Ectodermal cell (in vitro differentiated cells): Measurements from ENCODE around the gene HEPACAM.

Experiments
- H3K27ac ChIP-seq: 2 replicates; pipeline ENCODE4 v1.7.0; 2013; ENCODE audit warnings: mild to moderate bottlenecking, low read depth, low read length; ENCODE audit not compliant: insufficient read depth, poor library complexity, severe bottlenecking
- H3K27me3 ChIP-seq: 2 replicates; pipeline ENCODE4 v1.7.0; 2013; ENCODE audit warnings: mild to moderate bottlenecking, low read length; ENCODE audit not compliant: insufficient read depth, control insufficient read depth, poor library complexity, severe bottlenecking
- H3K36me3 ChIP-seq: one replicate; pipeline ENCODE4 v1.7.0; 2013; ENCODE audit warnings: low read length; ENCODE audit not compliant: control insufficient read depth, insufficient read depth
- H3K4me1 ChIP-seq: one replicate; pipeline ENCODE4 v1.7.0; 2013; ENCODE audit warnings: low read length; ENCODE audit not compliant: control insufficient read depth, insufficient read depth
- H3K4me3 ChIP-seq: 2 replicates; pipeline ENCODE4 v1.7.0; 2013; ENCODE audit warnings: low read depth, low read length, control low read depth; ENCODE audit not compliant: insufficient read depth
- H3K9me3 ChIP-seq: 2 replicates; pipeline ENCODE4 v1.7.0; 2013; ENCODE audit warnings: mild to moderate bottlenecking, low read length, moderate library complexity; ENCODE audit not compliant: control insufficient read depth
- WGBS, 2 experiments: methylation state at CpG; one replicate each; pipeline ENCODE4 v1.1.7; 2013; ENCODE audit warnings: missing lambda C conversion rate in 2 of 2; 5-methylcytosine and 5-hydroxymethylcytosine counted together

Gene HEPACAM

DNA sequence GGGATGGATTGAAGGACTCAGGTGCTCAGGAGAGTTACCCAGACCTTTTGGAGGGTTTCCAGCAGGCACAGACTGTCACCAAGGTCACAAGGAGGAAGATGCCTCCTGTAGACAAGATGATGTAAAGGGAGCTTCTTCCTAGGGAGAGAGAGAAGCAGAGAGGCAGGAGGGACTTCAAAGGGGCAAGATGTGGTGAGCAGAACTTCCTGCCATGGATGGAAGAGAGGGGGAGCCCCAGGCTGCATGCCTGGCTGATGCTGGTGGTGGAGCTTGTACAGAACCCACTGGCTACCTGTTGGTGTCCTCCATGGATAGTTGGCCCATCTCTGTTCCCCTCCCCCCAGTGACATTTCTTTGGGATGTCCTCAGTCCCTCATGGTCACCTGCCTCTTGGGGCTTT, 12.6 kb downstream of the HEPACAM start:
- Histone ChIP-seq H3K36me3 (no peaks in the 10 kb centered on the region), H3K4me3 (no peak overlapping the region), H3K27me3 (peaks cover 58% of the 10 kb centered on the region)

DNA sequence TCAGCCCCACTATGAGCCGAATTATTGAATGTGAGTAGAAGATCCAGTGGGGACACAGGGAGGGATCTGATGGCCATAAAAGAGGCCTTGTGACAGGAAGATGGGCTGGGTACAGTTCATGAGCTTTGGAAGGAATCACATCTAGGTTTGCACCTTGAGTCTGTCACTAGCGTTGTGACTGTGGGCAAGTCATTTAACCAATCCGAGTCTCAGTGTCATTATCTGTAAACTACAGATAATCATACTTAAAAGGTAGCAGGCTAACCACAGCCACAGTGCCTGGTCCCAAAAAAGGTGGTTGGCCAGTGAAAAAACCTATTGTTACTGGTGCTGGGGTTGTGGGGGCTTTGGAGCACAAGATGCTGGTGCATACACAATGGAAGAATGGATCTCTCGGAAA, 13.0 kb downstream of the HEPACAM start:
- WGBS, 2 experiments = 90 to 93% methylated on average over 4 of the region's 4 CpGs
- H3K4me1 ChIP-seq = no peaks in the 10 kb centered on the region
- H3K36me3 ChIP-seq = no peaks in the 10 kb centered on the region
- H3K27me3 ChIP-seq = peaks cover 61% of the 10 kb centered on the region
- no peak overlapping the region for H3K4me3 ChIP-seq
- H3K27ac ChIP-seq = no peak overlapping the region
- no peaks in the 10 kb centered on the region for H3K9me3 ChIP-seq

More for the DNA sequence above, 12.6 kb downstream of the HEPACAM start:
- Histone ChIP-seq H3K27ac (no peak overlapping the region), H3K9me3 (no peaks in the 10 kb centered on the region), H3K4me1 (no peaks in the 10 kb centered on the region)

DNA sequence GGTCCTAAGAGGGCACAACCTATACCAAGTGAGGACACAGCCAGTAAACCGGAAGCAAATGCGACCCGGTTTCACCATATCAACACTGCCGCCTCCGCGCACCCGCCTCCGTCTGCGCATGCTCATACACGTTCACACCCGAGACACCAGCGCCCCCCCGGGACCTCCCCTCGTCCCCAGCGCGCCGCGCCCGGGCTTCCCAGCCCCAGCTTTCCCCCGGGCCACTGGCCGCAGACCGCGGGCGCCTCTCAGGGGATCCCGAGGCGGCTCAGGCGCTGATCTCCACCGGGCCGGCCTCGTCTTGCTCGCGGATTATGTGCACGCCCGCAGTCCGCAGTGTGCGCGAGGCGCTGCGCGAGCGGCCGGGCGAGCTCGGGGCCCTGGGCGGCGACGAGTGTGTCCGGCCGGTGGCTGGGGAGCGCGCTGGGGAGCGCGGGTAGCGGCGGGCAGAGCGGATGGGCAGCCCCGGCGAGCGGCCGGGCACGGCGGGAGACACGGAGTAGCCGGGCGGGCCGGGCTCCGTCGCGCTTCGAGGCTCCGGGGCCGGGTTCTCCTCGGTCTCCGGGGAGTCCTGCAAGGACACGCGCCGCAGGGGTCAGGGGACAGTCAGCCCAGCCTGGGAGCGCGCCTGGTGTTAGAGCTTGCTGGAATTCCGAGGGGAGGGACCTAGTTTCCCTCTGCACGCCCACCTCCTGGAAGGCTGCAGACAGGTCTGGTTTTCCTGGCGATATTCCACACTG, 14.8 kb downstream of the HEPACAM start:
- 3% methylated on average over 82 of the region's 82 CpGs for WGBS, 2 experiments
- Histone ChIP-seq H3K27me3 (peaks cover 61% of the 10 kb centered on the region), H3K4me1 (no peaks in the 10 kb centered on the region)

DNA sequence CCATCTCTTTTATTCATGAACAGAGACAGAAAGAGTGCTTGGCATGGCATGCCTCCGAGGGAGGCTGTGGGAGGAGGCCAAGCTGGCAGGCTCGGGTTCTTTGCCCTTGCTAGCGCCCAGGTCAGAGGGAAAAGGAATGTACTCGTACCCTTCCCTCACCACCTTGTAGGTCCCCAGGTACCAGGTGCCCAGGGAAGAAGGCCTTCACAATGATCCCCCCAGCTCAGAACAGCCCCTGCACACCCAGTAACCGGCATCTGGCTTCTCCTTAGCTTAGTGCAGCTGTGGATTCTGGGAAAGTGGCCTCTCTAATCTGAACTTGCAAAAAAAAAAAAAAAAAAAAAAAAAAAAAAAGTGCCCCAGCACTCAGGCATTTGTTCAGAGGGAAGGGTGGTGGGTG, 15.5 kb downstream of the HEPACAM start:
- no peak overlapping the region for H3K4me3 ChIP-seq
- H3K4me1 ChIP-seq = no peaks in the 10 kb centered on the region
- H3K27me3 ChIP-seq = peaks cover 61% of the 10 kb centered on the region
- H3K9me3 ChIP-seq = no peaks in the 10 kb centered on the region
- no peaks in the 10 kb centered on the region for H3K36me3 ChIP-seq
- H3K27ac ChIP-seq = no peak overlapping the region
- 92 to 94% methylated on average over 5 of the region's 5 CpGs for WGBS, 2 experiments

More for the DNA sequence above, 14.8 kb downstream of the HEPACAM start:
- no peaks in the 10 kb centered on the region for H3K36me3 ChIP-seq
- no peak overlapping the region for H3K27ac ChIP-seq
- H3K9me3 ChIP-seq = no peaks in the 10 kb centered on the region
- H3K4me3 ChIP-seq = peak overlapping the region; percentile 29

DNA sequence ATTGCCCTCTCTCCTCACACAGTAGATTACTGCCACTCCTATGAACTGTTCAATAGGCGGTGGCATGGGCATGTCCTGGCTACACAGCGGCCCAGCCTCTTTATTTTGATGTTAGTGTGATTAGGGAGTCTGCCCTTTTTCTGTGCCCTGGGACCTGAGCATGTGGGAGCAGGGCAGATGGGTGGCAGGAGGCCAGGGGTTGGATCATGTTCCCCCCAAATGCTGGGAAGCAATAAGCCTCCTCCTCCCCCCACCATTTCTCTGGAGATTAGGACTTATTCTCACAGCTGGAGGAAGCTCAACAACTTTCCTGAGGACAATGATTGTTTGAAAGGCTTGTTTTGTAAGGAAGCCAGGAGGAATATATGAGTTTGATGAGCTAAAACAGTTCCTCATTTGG, 15.9 kb downstream of the HEPACAM start:
- WGBS, 2 experiments = 88 to 97% methylated on average over 2 of the region's 2 CpGs
- Histone ChIP-seq H3K27me3 (peaks cover 61% of the 10 kb centered on the region), H3K27ac (no peak overlapping the region), H3K4me3 (no peak overlapping the region), H3K4me1 (no peaks in the 10 kb centered on the region), H3K36me3 (no peaks in the 10 kb centered on the region), H3K9me3 (no peaks in the 10 kb centered on the region)

DNA sequence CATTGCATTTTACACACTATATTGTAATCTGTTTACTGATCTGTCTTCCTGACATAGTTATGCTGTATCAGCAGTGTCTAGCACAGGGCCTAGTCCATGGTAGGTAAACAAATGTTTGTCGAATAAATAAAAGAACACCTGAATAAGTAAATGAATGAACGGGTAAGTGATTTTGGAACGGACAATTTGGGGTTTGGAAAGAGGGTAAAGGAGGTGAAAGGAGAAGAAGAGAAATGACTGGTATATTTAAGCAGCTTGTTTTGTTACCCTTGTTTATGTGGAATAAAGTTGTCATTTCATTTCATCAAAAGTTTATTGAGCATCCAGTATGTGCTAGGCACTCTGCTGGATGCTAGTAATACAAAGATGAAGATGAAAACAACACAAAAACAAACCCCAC, 16.9 kb downstream of the HEPACAM start, which contains the start of gene HEPN1:
Gene HEPN1 (plus strand): TSS at position 301 of the 400 bp plus-strand sequence.
- 95 to 97% methylated on average over 3 of the region's 3 CpGs for WGBS, 2 experiments
- no peaks in the 10 kb centered on the region for H3K9me3 ChIP-seq
- no peaks in the 10 kb centered on the region for H3K36me3 ChIP-seq
- no peak within 1 kb of the TSS for H3K4me3 ChIP-seq
- no peak within 1 kb of the TSS for H3K27ac ChIP-seq
- H3K4me1 ChIP-seq = no peaks in the 10 kb centered on the region
- peaks cover 58% of the 10 kb centered on the region for H3K27me3 ChIP-seq

DNA sequence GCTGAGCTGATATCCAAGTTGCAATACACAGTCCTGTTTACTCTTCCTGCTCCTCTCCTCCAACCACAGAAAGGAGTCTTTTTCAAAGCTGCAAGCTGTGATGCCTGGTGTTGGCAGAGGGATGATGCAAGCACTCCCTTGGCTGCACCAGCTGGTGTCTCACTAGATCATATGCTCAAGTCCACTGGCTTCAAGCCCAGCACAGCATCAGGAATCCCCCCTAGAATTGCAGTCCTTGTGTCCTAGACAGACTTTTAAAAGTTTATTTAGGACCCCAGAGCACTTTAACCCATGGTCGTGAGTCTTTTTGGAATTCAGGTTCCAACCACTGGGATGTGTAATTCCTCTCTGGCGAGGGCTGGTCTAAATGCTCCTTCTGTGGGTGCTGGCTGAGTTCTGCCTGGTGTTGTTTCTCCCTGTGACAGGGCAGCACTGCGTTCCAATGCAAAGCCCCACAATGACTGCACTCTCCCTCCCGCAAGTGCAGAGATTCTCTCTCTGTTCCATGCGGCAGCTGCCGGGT, 18.7 kb downstream of the HEPACAM start:
- WGBS, 2 experiments = 85 to 92% methylated on average over 6 of the region's 6 CpGs
- Histone ChIP-seq H3K27ac (no peak overlapping the region), H3K4me1 (no peaks in the 10 kb centered on the region), H3K9me3 (no peaks in the 10 kb centered on the region), H3K27me3 (peaks cover 40% of the 10 kb centered on the region), H3K4me3 (no peak overlapping the region), H3K36me3 (no peaks in the 10 kb centered on the region)

DNA sequence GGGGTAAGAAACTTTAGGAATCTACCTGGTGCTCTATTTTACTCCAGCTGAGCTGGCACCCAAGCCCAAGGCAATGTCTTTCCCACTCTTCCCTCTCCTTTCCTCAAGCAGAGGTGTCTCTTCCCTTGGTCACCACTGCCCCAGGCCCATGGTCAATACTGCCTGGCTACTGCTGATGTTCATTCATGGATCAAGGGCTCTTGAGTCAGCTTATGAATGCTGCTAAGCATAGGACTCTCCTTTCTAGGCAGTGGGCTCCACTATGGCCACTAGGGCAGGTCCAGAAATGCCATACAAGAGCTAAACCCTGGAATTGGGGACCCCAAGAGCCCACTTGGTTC, 19.5 kb downstream of the HEPACAM start:
- H3K4me1 ChIP-seq = no peaks in the 10 kb centered on the region
- no peaks in the 10 kb centered on the region for H3K9me3 ChIP-seq
- peaks cover 31% of the 10 kb centered on the region for H3K27me3 ChIP-seq
- no peaks in the 10 kb centered on the region for H3K36me3 ChIP-seq
- no peak overlapping the region for H3K4me3 ChIP-seq
- no peak overlapping the region for H3K27ac ChIP-seq

DNA sequence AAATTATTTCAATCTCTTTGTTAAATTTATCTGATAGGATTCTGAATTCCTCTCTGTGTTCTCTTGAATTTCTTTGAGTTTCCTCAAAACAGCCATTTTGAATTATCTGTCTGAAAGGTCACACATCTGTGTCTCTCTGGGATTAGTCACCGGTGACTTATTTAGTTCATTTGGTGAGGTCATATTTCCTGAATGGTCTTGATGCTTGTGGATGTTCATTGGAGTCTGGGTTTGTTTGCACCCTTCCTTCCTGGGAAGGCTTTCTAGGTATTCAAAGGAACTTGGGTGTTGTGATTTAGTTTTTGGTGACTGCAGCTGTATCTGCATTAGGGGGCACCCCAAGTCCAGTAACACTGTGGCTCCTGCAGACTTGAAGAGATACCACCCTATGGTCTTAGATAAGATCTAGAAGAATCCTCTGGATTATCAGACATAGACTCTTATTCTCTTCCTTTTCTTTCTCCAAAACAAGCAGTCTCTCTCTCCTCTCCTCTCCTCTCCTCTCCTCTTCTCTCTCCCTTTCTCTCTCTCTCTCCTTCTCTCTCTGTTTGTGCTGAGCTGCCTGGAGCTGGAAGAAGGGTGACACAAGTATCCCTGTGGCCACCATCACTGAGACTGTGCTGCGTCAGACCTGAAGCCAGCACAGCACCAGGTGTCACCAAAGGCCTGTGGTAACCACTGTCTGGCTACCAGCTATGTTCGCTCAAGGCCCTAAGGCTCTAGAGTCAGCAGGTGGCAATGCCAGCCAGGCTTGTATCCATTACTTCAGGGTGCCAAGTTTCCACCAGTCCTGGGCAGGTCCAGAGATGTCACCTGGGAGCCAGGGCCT, 20.1 kb downstream of the HEPACAM start:
- WGBS, 2 experiments = 91 to 95% methylated on average over 3 of the region's 3 CpGs
- no peaks in the 10 kb centered on the region for H3K4me1 ChIP-seq
- no peaks in the 10 kb centered on the region for H3K36me3 ChIP-seq
- no peak overlapping the region for H3K4me3 ChIP-seq
- H3K9me3 ChIP-seq = no peaks in the 10 kb centered on the region
- no peak overlapping the region for H3K27ac ChIP-seq
- peaks cover 26% of the 10 kb centered on the region for H3K27me3 ChIP-seq

DNA sequence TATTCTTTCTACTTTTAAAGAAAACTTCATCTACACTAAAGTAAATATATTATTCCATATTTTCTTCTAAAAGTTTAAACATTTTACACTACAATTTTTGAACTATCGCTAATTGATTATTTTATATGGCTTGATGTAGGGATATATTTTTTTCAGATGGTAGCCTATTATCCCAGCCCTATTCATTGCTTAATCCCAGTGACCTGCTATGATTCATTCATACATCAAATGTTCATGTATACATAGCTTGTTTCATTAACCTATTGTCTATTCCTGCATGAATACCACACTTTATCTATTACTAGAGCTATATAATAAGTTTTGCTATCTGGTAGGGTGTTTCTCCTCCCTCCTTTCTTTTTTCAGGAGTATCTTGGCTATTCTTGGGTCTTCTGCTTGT, 33.2 kb downstream of the HEPACAM start:
- Histone ChIP-seq H3K27ac (no peak overlapping the region), H3K4me3 (no peak overlapping the region), H3K27me3 (no peaks in the 10 kb centered on the region), H3K9me3 (no peaks in the 10 kb centered on the region), H3K4me1 (peaks cover 7% of the 10 kb centered on the region), H3K36me3 (no peaks in the 10 kb centered on the region)
- no CpG with 5 or more reads among the region's 1 CpG for WGBS, 2 experiments
